NCI-H82 treated with DMSO at 0.1 percent for 48 hours (cell line): ENCODE results near the gene COL6A2.
"Not testable (repeated sequence)": the region's sequence is repeated elsewhere in the genome, so short reads cannot be mapped to it uniquely, and the experiment has no call there.

Experiments
- DNase-seq: peaks from one replicate; lab custom pipeline; 2025; ENCODE audit not compliant: unreplicated experiment; lab: John Stamatoyannopoulos, UW

COL6A2 gene

GRCh38 chr21:46092811-46093667 is 4.9 kb upstream of the COL6A2 start:
- DNase-seq: no peak

- no peak for DNase-seq
Measured at GRCh38 chr21:46093668-46094400, 4.1 kb upstream of the COL6A2 start.

- DNase-seq: no peak
Measured at GRCh38 chr21:46094401-46095082, 3.4 kb upstream of the COL6A2 start.

- DNase-seq: no peak
Measured at GRCh38 chr21:46095083-46095719, 2.7 kb upstream of the COL6A2 start.

GRCh38 chr21:46095814-46096595 is 1.9 kb upstream of the COL6A2 start:
- DNase-seq: no peak

GRCh38 chr21:46096596-46097335 is 1.1 kb upstream of the COL6A2 start:
- no peak for DNase-seq

GRCh38 chr21:46098303-46099141 is 610 bp downstream of the COL6A2 start:
- DNase-seq: no peak

- DNase-seq: no peak
Measured at GRCh38 chr21:46099476-46099875, 1.6 kb downstream of the COL6A2 start.

- no peak for DNase-seq
Measured at GRCh38 chr21:46100020-46100419, 2.1 kb downstream of the COL6A2 start.

- no peak for DNase-seq
Measured at GRCh38 chr21:46100426-46100825, 2.5 kb downstream of the COL6A2 start.

- DNase-seq: no peak
Measured at GRCh38 chr21:46100906-46101305, 3.0 kb downstream of the COL6A2 start.

GRCh38 chr21:46104104-46104503 is 6.2 kb downstream of the COL6A2 start:
- DNase-seq: no peak

- DNase-seq: not testable (repeated sequence)
Measured at GRCh38 chr21:46107376-46107775, 9.5 kb downstream of the COL6A2 start.

GRCh38 chr21:46108827-46109312 is 11.0 kb downstream of the COL6A2 start:
- no peak for DNase-seq

GRCh38 chr21:46109313-46110221 is 11.7 kb downstream of the COL6A2 start:
- no peak for DNase-seq

GRCh38 chr21:46110499-46111192 is 12.7 kb downstream of the COL6A2 start:
- DNase-seq: no peak

- no peak for DNase-seq
Measured at GRCh38 chr21:46111193-46111571, 13.3 kb downstream of the COL6A2 start.
